RWPE2 (cell line): ENCODE data around the gene IQCF2.

ENCODE experiments used
- ATAC-seq: fragments of 200-7000 bp; cut with Tn5 transposase; 3 replicates; pipeline ENCODE4 v1.9.1; 2021; ENCODE audit warnings: low read depth
- DNase-seq: peaks from one replicate; pipeline ENCODE4 v3.0.0-alpha.2; 2020; ENCODE audit warnings: low spot score
- H3K27ac ChIP-seq: fragments of 450-650 bp; 2 replicates; pipeline ENCODE4 v1.5.1; 2017; ENCODE audit warnings: mild to moderate bottlenecking; ENCODE audit not compliant: poor library complexity, severe bottlenecking
- H3K27me3 ChIP-seq: fragments of 250-450 bp; sonication (Bioruptor Pico); 2 replicates; pipeline ENCODE4 v1.5.1; 2021; ENCODE audit warnings: mild to moderate bottlenecking, moderate library complexity; ENCODE audit not compliant: insufficient read depth, poor library complexity, severe bottlenecking
- H3K36me3 ChIP-seq: fragments of 250-450 bp; sonication (Bioruptor Pico); 2 replicates; pipeline ENCODE4 v1.5.1; 2020; ENCODE audit warnings: low read depth, mild to moderate bottlenecking, moderate library complexity
- H3K4me1 ChIP-seq: fragments of 250-450 bp; sonication (Bioruptor Pico); 2 replicates; pipeline ENCODE4 v1.5.1; 2021; ENCODE audit warnings: mild to moderate bottlenecking, moderate library complexity; ENCODE audit not compliant: insufficient read depth, poor library complexity, severe bottlenecking
- H3K4me3 ChIP-seq: fragments of 250-450 bp; sonication (Bioruptor Pico); 2 replicates; pipeline ENCODE4 v1.5.1; 2021; ENCODE audit warnings: mild to moderate bottlenecking, moderate library complexity; ENCODE audit not compliant: severe bottlenecking
- H3K9me3 ChIP-seq: fragments of 250-450 bp; sonication (Bioruptor Pico); 2 replicates; pipeline ENCODE4 v1.5.1; 2021; ENCODE audit warnings: mild to moderate bottlenecking, moderate library complexity; ENCODE audit not compliant: severe bottlenecking
- TF ChIP-seq, protein P1 (sequence below): fragments of 450-650 bp; IDR thresholded peaks from one replicate; pipeline ENCODE4 v1.5.1; 2017; ENCODE audit warnings: mild to moderate bottlenecking, moderate library complexity; ENCODE audit not compliant: poor library complexity, severe bottlenecking

IQCF2 gene

DNA sequence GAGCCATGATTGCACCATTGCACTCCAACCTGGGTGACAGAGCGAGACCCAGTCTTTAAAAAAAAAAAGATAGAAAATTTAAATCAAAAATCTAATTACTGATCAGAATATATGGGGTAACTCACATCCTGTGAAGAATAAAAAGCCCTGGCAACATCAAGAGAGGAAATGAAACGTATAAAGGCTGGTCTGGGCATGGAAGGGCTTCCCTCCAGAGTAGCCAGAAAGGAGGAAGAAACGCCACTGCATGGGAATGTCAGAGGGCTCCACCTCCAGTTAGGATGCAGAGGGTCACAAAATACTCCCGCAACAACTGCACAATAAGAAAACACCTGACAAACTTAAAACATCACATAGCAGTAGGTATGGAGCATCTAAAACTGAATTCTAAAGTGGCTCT is 46.6 kb downstream of the IQCF2 start:
- Histone ChIP-seq H3K4me1 (no peaks in the 10 kb centered on the region), H3K4me3 (no peak overlapping the region), H3K27ac (peak overlapping the region; percentile 43), H3K9me3 (peaks cover 4% of the 10 kb centered on the region), H3K27me3 (no peaks in the 10 kb centered on the region), H3K36me3 (no peaks in the 10 kb centered on the region)
- ATAC-seq (peak; percentile 54; the same call in 2 of the 3 replicates), DNase-seq (no peak)
- TF ChIP-seq, protein P1, sequence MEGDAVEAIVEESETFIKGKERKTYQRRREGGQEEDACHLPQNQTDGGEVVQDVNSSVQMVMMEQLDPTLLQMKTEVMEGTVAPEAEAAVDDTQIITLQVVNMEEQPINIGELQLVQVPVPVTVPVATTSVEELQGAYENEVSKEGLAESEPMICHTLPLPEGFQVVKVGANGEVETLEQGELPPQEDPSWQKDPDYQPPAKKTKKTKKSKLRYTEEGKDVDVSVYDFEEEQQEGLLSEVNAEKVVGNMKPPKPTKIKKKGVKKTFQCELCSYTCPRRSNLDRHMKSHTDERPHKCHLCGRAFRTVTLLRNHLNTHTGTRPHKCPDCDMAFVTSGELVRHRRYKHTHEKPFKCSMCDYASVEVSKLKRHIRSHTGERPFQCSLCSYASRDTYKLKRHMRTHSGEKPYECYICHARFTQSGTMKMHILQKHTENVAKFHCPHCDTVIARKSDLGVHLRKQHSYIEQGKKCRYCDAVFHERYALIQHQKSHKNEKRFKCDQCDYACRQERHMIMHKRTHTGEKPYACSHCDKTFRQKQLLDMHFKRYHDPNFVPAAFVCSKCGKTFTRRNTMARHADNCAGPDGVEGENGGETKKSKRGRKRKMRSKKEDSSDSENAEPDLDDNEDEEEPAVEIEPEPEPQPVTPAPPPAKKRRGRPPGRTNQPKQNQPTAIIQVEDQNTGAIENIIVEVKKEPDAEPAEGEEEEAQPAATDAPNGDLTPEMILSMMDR: no peak
